Adrenal gland (tissue), 12 donors: ENCODE measurements around the gene C6orf47. TPM values are rescaled to one million over a fixed set of nuclear protein-coding genes. Genes with fewer than 3 reads are reported as not detected.

Experiments used
- DNase-seq, 7 donors: peaks; one replicate each; pipeline ENCODE4 v3.0.0-alpha.2; 2019 to 2020
- H3K27ac ChIP-seq, 5 donors: fragments of 200-600 bp; sonication (generic) in 4 of 5; 1 replicate in 3 of 5; 2 replicates in 2 of 5; pipeline versions ENCODE4 v1.5.1 to v1.8.0; 2016 to 2020; ENCODE audit warnings: mild to moderate bottlenecking in 1 of 5
- H3K27me3 ChIP-seq: fragments of 200-600 bp; 2 replicates; pipeline ENCODE4 v1.8.0; 2021
- H3K36me3 ChIP-seq, 2 donors: fragments of 200-600 bp; replicated peaks in 1 of 2; 1 replicate in 1 of 2; 2 replicates in 1 of 2; pipeline versions ENCODE4 v1.5.1 to v1.8.0; 2018 to 2022
- H3K4me1 ChIP-seq, 2 donors: fragments of 200-600 bp; replicated peaks in 1 of 2; 1 replicate in 1 of 2; 2 replicates in 1 of 2; pipeline versions ENCODE4 v1.5.1 to v1.8.0; 2018 to 2021
- H3K4me3 ChIP-seq, 4 donors: fragments of 200-600 bp; sonication (generic) in 3 of 4; one replicate each; pipeline ENCODE4 v1.5.1; 2016 to 2018
- H3K9me3 ChIP-seq, 3 donors: fragments of 200-600 bp; sonication (generic) in 1 of 3; replicated peaks in 1 of 3; 1 replicate in 2 of 3; 2 replicates in 1 of 3; pipeline versions ENCODE4 v1.5.1 to v1.8.0; 2016 to 2021
- CTCF ChIP-seq, 6 experiments: fragments of 450-650 bp in 4 of 6; fragments of 200-600 bp in 2 of 6; sonication (generic) in 1 of 6; IDR thresholded peaks; 1 replicate in 5 of 6; 2 replicates in 1 of 6; pipeline versions ENCODE4 v1.5.1 to v1.8.0; 2016 to 2021; ENCODE audit warnings: antibody characterized with exemption in 6 of 6, mild to moderate bottlenecking in 2 of 6, moderate library complexity in 1 of 6
- POLR2A ChIP-seq, 2 donors: fragments of 450-650 bp; IDR thresholded peaks; one replicate each; pipeline ENCODE4 v1.6.1; 2017; ENCODE audit warnings: antibody characterized with exemption in 2 of 2, mild to moderate bottlenecking in 2 of 2, moderate library complexity in 1 of 2
- WGBS, 4 donors: extraction: QIAGEN DNeasy Blood & Tissue Kit in 2 of 4; methylation state at CpG; one replicate each; pipeline versions ENCODE4 v1.1.5 to v1.1.7; 2013 to 2017; 5-methylcytosine and 5-hydroxymethylcytosine counted together
- intact Hi-C, 2 donors: fragments of 100-400 bp; cut with DNase I; formaldehyde crosslinking; loops; one replicate each; pipeline versions ENCODE4 v1.14.1 to v1.15.0; 2022 to 2023
- polyA plus RNA-seq, 3 donors: library from polyadenylated mRNA; stranded (reverse); fragments of 200-250 nt in 2 of 3; fragments of 350-450 nt in 1 of 3; fragmentation: Illumina TruSeq in 1 of 3; extraction: RNeasy Lipid Tissue Mini Kit (QIAGEN cat#74804) in 1 of 3; gene quantifications; one replicate each; pipeline ENCODE4 v1.2.3, GENCODE V29; 2013 to 2014
- total RNA-seq, 9 donors: library from RNA; depleted of rRNA in 4 of 9; stranded (reverse); fragments of >200 nt in 4 of 9; fragments of 120-200 nt in 1 of 9; fragmentation: NEBNext Ultra II Directional in 1 of 9; extraction: Animal tissue kit (Norgen Biotek cat#: 25700) in 1 of 9; gene quantifications; one replicate each; pipeline versions ENCODE4 v1.1.0 to v1.2.4, GENCODE V29; 2013 to 2023
- donor health status: healthy with polysubstance abuse.
- donor health status: Bipolar disorder and iron deficiency.
- donor health status: DM: yes; HTN: yes; CAD: no.
- donor health status: DM: no; HTN: no; CAD: no.
- donor health status: DM: no; HTN: no; CAD: no.
- donor health status: DM: yes; HTN: yes; CAD: no.

Gene C6orf47
- total and polyA plus RNA-seq, 12 donors: 17.9 to 37.0 (median 26.3) TPM

- no peak for DNase-seq
- Histone ChIP-seq H3K27me3 (no peaks in the 10 kb centered on the region), H3K4me3 (no peak overlapping the region), H3K4me1 (no peaks in the 10 kb centered on the region), H3K9me3 (no peaks in the 10 kb centered on the region), H3K36me3 (peaks cover 0 to 100% of the 10 kb centered on the region in 2 donors), H3K27ac (no peak overlapping the region)
- TF ChIP-seq CTCF (IDR thresholded peaks at IDR 0.05) (no peak), POLR2A (IDR thresholded peaks at IDR 0.05) (no peak)
- 88 to 93% (median 91%) methylated on average over 23 to 26 of the region's 26 CpGs for WGBS, 4 donors
- intact Hi-C loops: no loop called here
Measured at GRCh38 chr6:31632279-31632946, 28.2 kb downstream of the C6orf47 start.

- intact Hi-C loops: no loop called here
- no peak overlapping the region for H3K27ac ChIP-seq
- DNase-seq: no peak
- no peaks in the 10 kb centered on the region for H3K27me3 ChIP-seq
- H3K4me3 ChIP-seq: no peak overlapping the region
- no peaks in the 10 kb centered on the region for H3K9me3 ChIP-seq
- WGBS, 4 donors: 88 to 91% (median 90%) methylated on average over 25 to 32 of the region's 32 CpGs
- peaks cover 0 to 100% of the 10 kb centered on the region in 2 donors for H3K36me3 ChIP-seq
- no peaks in the 10 kb centered on the region for H3K4me1 ChIP-seq
- TF ChIP-seq POLR2A (IDR thresholded peaks at IDR 0.05) (no peak), CTCF (IDR thresholded peaks at IDR 0.05) (no peak)
Measured at GRCh38 chr6:31631681-31632278, 28.8 kb downstream of the C6orf47 start.

GRCh38 chr6:31631209-31631608 is 29.4 kb downstream of the C6orf47 start:
- Histone ChIP-seq H3K36me3 (peaks cover 0 to 100% of the 10 kb centered on the region in 2 donors), H3K4me1 (no peaks in the 10 kb centered on the region), H3K4me3 (no peak overlapping the region), H3K9me3 (no peaks in the 10 kb centered on the region), H3K27me3 (no peaks in the 10 kb centered on the region), H3K27ac (no peak overlapping the region)
- no peak for DNase-seq
- intact Hi-C loops: no loop called here
- 76 to 95% (median 87%) methylated on average over 9 to 16 of the region's 16 CpGs for WGBS, 4 donors
- TF ChIP-seq CTCF (IDR thresholded peaks at IDR 0.05) (no peak), POLR2A (IDR thresholded peaks at IDR 0.05) (no peak)

GRCh38 chr6:31630177-31630934 is 30.2 kb downstream of the C6orf47 start:
- no peak for DNase-seq
- no peak for TF ChIP-seq POLR2A (IDR thresholded peaks at IDR 0.05)
- Histone ChIP-seq H3K36me3 (peaks cover 0 to 100% of the 10 kb centered on the region in 2 donors), H3K27me3 (no peaks in the 10 kb centered on the region), H3K27ac (no peak overlapping the region), H3K4me1 (no peaks in the 10 kb centered on the region), H3K9me3 (no peaks in the 10 kb centered on the region), H3K4me3 (no peak overlapping the region)
- intact Hi-C loops: no loop called here
- WGBS, 4 donors: 91 to 95% (median 93%) methylated on average over 25 of the region's 25 CpGs
